Chondrocyte (in vitro differentiated cells): ENCODE data around the gene LENG9. TPM values are rescaled to one million over a fixed set of nuclear protein-coding genes. Genes with fewer than 3 reads are reported as not detected.
A peak's percentile ranks its signal among the peaks of the same experiment; 100 is the strongest.

ENCODE experiments used
- DNase-seq: peaks from one replicate; pipeline ENCODE4 v3.0.0; 2021; ENCODE audit warnings: mixed read lengths, low spot score
- H3K27ac Mint-ChIP-seq: one replicate; pipeline ENCODE4 v1.8.0; 2021; ENCODE audit warnings: mild to moderate bottlenecking, moderate library complexity, mixed read lengths; ENCODE audit not compliant: unreplicated experiment
- H3K27me3 Mint-ChIP-seq: 2 replicates; pipeline ENCODE4 v1.8.0; 2021; ENCODE audit warnings: low read depth, mixed read lengths
- H3K36me3 Mint-ChIP-seq: 2 replicates; pipeline ENCODE4 v1.8.0; 2021; ENCODE audit warnings: low read depth, mixed read lengths
- H3K4me1 Mint-ChIP-seq: 2 replicates; pipeline ENCODE4 v1.8.0; 2021; ENCODE audit warnings: low read depth, mild to moderate bottlenecking, mixed read lengths
- H3K4me3 Mint-ChIP-seq: one replicate; pipeline ENCODE4 v1.8.0; 2021; ENCODE audit warnings: mild to moderate bottlenecking, moderate library complexity, mixed read lengths; ENCODE audit not compliant: unreplicated experiment
- H3K9me3 Mint-ChIP-seq: 2 replicates; pipeline ENCODE4 v1.8.0; 2021; ENCODE audit warnings: low read depth, mixed read lengths
- total RNA-seq: library from RNA; stranded (reverse); gene quantifications from 3 replicates; pipeline ENCODE4 v1.2.1, GENCODE V29; 2021
- TF ChIP-seq, protein P1 (sequence below): fragments of 200-600 bp; sonication (generic); IDR thresholded peaks from 2 replicates; pipeline ENCODE4 v1.5.0; 2021; ENCODE audit warnings: antibody characterized with exemption, mild to moderate bottlenecking, moderate library complexity

The LENG9 gene
- total RNA-seq, 1 donor from 2014 or later = 13.2 TPM

DNA sequence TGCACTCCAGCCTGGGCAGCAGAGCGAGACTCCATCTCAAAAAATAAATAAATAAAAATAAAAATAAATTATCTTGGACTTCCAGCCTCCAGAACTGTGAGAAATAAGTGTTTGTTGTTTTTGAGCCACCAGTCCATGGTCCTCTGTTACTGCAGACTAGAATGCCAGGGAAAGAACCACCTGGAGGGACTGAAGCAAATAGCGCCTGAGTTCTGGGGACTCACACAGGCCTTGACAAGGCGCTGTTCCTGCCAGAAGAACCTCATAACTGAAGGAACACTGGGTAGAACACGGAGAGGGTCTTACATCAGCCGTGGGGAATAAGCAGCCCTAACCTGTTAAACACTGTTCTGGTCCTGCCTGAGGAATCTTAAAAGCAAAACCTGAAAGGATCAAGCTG is 22.9 kb downstream of the LENG9 start:
- no peak for DNase-seq
- Mint-ChIP-seq H3K9me3 (no peaks in the 10 kb centered on the region), H3K27ac (no peak overlapping the region), H3K36me3 (peaks cover 13% of the 10 kb centered on the region), H3K27me3 (no peaks in the 10 kb centered on the region), H3K4me3 (no peak overlapping the region), H3K4me1 (peaks cover 2% of the 10 kb centered on the region)
- TF ChIP-seq, protein P1, sequence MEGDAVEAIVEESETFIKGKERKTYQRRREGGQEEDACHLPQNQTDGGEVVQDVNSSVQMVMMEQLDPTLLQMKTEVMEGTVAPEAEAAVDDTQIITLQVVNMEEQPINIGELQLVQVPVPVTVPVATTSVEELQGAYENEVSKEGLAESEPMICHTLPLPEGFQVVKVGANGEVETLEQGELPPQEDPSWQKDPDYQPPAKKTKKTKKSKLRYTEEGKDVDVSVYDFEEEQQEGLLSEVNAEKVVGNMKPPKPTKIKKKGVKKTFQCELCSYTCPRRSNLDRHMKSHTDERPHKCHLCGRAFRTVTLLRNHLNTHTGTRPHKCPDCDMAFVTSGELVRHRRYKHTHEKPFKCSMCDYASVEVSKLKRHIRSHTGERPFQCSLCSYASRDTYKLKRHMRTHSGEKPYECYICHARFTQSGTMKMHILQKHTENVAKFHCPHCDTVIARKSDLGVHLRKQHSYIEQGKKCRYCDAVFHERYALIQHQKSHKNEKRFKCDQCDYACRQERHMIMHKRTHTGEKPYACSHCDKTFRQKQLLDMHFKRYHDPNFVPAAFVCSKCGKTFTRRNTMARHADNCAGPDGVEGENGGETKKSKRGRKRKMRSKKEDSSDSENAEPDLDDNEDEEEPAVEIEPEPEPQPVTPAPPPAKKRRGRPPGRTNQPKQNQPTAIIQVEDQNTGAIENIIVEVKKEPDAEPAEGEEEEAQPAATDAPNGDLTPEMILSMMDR = no peak

DNA sequence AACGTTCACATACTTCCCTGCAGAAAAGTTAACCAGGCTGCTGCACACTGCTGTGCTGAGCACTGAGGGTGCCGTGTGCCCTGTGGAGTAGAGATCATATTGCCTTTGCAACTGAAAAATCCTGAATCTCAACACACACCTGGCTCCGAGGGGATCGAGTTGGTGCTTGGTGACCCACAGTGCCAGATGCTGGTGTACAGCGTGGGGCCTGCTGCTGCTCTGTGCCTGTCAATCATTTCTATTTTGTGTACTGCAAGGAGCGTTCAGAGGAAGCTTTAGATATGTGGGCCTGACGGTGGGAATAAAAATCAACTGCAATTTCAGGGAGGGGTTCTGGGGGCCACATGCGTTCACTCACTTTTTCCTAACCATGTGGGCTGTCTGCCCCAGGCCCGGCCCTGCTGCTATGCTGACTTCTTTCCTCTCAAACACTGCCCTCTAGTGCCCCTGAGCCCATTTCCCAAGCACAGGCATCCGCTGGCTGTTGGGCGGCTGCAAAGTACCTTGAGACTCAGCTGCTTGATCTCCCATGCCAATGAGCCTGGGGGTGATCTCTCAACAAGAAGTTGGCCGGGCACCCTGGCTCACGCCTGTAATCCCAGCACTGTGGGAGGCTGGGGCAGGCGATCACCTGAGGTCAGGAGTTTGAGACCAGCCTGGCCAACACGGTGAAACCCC is 24.3 kb downstream of the LENG9 start:
- TF ChIP-seq, protein P1 = peak; percentile 70
- H3K9me3 Mint-ChIP-seq = no peaks in the 10 kb centered on the region
- H3K36me3 Mint-ChIP-seq = peaks cover 8% of the 10 kb centered on the region
- H3K4me3 Mint-ChIP-seq = no peak overlapping the region
- H3K27ac Mint-ChIP-seq = no peak overlapping the region
- H3K4me1 Mint-ChIP-seq = peaks cover 2% of the 10 kb centered on the region
- no peak for DNase-seq
- no peaks in the 10 kb centered on the region for H3K27me3 Mint-ChIP-seq

DNA sequence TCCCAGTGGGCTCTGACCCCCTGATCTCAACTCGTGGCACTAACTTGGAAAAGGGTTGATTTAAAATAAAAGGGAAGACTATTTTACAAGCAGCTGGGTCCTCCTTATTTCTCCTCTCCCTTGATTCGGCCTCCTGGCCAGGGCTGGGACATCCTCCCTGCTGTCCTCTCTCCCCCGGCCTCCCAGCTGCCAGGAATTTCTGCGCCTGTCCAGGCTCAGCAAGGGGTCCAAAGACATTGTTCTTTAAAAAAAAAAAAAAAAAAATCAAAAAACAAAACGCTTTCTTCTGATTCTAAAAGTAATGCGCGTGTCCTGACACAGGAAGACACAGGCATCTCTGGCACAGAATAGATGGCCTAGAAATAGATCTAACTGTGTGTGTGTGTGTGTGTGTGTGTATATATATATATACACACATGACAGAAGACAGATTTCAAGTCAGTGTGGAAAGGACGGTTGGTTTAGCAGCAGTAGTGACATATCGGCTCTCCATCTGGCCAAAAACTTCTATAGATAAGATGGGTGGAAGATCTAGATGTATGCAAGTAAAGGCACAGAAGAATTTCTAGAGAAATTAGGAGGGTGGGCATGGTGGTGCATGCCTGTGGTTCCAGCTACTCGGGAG is 26.8 kb downstream of the LENG9 start:
- no peaks in the 10 kb centered on the region for H3K27me3 Mint-ChIP-seq
- TF ChIP-seq, protein P1 = no peak
- peaks cover 4% of the 10 kb centered on the region for H3K4me1 Mint-ChIP-seq
- H3K4me3 Mint-ChIP-seq = peak overlapping the region; percentile 4
- H3K9me3 Mint-ChIP-seq = no peaks in the 10 kb centered on the region
- H3K36me3 Mint-ChIP-seq = no peaks in the 10 kb centered on the region
- no peak for DNase-seq
- no peak overlapping the region for H3K27ac Mint-ChIP-seq

DNA sequence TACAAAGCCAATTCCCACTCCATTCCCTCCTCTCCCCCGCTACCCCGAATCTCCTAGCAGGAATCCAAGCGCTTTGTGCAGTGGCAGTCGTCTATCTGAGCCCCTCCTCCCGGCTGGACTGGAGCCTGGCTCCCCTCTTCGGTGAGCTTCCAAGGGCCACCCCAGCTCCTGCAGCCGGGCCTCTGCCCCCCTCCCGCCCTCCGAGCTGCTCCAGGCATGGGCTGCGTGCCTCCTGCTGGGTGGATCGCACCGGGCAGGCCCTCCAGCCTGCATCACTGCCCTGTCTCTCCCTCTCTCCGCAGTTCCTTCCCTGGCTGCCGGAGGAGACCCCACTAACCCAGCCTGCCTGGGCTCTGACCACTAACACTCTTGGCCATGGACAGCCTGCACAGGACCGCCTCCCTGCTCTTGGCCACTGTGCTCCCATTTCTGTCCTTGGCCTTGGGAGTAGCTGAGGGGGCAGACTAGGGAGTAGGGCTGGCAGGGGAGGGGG is 27.5 kb downstream of the LENG9 start:
- DNase-seq = no peak
- H3K4me1 Mint-ChIP-seq = peaks cover 10% of the 10 kb centered on the region
- H3K9me3 Mint-ChIP-seq = no peaks in the 10 kb centered on the region
- no peak overlapping the region for H3K27ac Mint-ChIP-seq
- no peaks in the 10 kb centered on the region for H3K27me3 Mint-ChIP-seq
- peak overlapping the region; percentile 4 for H3K4me3 Mint-ChIP-seq
- H3K36me3 Mint-ChIP-seq = no peaks in the 10 kb centered on the region
- TF ChIP-seq, protein P1 = no peak

DNA sequence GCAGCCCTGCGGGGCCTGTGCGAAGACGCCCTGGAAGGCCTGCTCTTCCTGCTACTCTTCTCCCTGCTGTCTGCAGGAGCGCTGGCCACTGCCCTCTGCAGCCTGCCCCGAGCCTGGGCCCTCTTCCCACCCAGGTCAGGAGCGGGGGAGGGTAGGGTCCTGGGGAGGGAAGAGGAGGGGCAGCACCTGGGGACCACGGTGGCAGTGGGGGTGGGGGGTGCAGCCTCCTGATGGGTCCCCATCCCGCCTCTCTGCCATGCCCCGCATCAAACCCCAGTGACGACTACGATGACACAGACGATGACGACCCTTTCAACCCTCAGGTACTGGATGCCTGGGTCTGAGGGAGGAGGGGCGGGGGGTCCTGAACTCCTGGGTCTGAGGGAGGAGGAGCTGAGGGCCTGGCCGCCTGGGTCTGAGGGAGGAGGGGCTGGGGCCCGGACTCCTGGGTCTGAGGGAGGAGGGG is 28.0 kb downstream of the LENG9 start:
- TF ChIP-seq, protein P1 = no peak
- Mint-ChIP-seq H3K4me3 (no peak overlapping the region), H3K27me3 (no peaks in the 10 kb centered on the region), H3K9me3 (no peaks in the 10 kb centered on the region), H3K4me1 (peaks cover 13% of the 10 kb centered on the region), H3K36me3 (no peaks in the 10 kb centered on the region), H3K27ac (no peak overlapping the region)
- DNase-seq = no peak
